Urothelium cell line (cell line): Measurements from ENCODE around the gene ELP6.
"Not testable (repeated sequence)": the region's sequence is repeated elsewhere in the genome, so short reads cannot be mapped to it uniquely, and the experiment has no call there.

Experiments
- DNase-seq: peaks from one replicate; pipeline ENCODE4 v3.0.0; 2011; ENCODE audit warnings: low spot score, mixed read lengths
- FAIRE-seq: peaks from 2 replicates; lab custom pipeline; 2011; peaks lifted over from hg19 to GRCh38; lab: Jason Lieb, UNC

Gene ELP6

DNA sequence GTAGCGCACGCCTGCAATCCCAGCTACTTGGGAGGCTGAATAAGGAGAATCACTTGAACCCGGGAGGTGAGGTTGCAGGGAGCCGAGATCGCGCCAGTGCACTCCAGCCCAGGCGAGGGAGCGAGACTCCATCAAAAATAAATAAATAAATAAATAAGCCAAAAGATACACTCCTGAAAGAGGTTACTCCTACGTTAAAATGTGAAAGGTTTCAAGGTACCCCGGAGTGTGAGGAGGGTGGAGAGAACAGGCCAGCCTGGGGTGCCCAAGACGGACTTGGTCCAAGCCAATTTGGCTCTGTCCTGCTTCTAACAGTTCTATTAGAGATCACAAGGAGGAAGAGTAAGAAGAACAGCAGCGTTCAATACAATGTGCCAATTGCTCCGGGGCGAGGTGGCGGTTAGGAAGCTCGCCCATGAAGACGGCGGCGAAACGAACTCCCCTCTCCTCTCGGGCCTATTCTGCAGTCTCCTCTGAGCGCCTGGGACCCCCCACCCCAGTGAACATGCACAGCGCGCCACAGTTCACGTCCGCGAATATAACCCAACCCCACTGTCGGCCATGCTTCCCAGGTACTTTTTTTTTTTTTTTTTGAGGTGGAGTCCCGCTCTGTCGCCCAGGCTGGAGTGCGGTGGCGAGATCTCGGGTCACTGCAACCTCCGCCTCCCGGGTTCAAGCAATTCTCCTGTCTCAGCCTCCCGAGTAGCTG is 942 bp downstream of the ELP6 start:
- FAIRE-seq (no peak), DNase-seq (peak; percentile 27)

DNA sequence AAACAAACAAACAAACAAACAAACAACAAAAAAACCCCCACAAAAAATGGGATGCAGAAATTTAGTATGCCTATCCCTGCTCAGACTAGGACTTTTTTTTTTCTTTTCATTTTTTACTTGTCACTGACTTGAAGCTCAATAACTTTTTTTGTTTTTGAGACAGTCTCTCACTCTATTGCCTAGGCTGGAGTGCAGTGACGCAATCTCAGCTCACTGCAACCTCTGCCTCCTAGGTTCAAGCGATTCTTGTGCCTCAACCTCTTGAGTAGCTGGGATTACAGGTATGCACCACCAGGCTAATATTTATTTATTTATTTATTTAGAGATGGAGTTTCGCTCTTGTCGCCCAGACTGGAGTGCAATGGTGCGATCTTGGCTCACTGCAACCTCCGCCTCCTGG is 8.2 kb downstream of the ELP6 start:
- DNase-seq, FAIRE-seq: not testable (repeated sequence)

DNA sequence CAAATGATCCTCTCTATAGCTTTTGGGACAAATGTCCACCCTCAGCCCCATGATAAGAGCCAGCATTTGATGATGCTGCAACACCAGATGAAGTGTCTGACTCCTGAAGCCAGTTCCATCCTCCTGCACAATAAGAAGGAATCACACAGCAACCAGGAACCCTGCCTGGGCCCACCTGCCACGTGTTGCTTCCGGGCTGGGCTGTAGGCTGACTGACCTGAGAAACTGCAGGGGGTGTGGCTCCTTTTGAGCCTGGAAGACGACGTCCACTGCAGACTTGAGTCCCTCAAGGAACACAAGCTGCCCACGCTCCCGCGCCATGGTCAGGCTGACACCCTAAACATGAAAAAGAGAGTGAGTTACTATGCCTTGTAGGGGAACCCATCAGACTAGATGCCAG is 9.4 kb downstream of the ELP6 start:
- DNase-seq (no peak), FAIRE-seq (no peak)

DNA sequence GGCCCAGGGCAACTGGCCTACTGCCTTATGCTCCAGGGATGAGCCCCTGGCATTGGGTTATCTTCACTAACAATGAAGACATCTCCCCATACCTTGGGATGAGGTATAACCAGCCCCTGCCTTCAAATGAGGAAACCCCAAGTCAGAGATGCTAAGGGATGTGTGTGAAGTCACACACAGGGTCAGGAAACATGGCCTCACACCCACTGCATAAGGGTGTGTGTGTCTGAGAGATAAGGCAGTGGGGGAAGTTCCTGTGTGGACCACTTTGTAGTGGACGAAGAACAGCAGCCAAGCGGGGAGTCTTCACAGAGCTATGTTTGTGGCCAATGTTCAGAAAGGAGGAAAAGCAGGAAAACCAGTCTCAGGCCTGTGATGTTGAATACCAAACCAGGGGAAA is 10.5 kb downstream of the ELP6 start:
- DNase-seq: no peak
- no peak for FAIRE-seq

DNA sequence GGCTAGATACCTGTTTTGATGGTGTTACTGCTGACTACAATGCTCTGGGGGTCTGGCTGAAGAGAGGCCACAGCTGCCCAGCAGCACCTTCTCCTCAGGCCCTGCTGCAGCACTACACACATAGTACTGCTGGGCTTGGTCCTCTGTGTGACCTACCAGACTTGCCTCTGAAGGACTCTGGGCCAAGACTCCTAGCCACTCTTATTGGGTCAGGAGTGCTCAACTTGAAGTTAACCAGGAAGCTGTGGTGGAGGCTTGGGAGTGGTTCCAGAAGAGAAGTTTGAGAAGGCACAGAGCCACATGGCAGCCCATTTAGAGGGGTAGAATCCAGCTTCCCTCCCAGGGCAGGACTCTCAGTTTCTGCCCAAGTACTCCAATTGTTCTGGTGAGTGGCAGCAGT is 16.6 kb downstream of the ELP6 start:
- no peak for FAIRE-seq

DNA sequence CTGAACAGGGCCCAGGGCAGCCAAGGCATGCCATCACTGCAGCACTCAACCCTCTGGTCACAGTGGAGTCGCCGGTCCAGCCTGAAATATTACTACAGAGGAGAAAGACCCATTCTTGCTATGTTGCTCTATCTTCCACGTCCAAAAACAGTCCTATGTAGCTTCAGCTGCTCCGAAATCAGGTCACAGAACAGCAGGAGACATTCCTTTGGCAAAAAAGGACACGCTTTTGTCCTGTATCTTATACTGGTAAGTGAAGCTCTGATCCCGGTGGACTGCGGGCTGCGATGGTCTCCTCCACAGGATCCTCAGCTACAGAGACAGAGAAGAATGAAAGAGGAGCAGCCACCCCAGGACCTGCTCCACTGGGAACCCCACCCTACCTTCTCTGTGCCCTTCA is 17.6 kb downstream of the ELP6 start:
- FAIRE-seq: no peak
- DNase-seq: no peak

More for the DNA sequence above, 16.6 kb downstream of the ELP6 start:
- DNase-seq: no peak

DNA sequence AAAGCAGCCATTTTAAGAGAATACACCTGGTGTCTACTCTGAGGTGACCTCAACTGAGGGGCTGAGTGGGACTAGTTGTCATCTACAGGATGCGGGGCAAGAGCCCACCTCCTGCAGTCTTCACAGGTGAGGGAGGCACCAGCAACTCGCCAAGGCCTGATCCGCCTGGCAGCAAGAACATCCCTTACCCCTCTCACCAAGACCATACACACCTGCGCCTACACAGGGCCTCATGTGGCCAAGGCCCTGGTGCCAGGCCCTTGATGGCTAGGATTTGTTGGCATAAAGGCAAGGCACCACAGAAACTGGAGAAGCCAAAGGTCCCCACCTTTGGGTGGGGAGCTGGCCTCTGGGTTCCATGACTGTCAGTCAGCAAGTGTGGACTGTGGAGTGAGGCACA is 18.4 kb downstream of the ELP6 start:
- no peak for DNase-seq
- FAIRE-seq: no peak

DNA sequence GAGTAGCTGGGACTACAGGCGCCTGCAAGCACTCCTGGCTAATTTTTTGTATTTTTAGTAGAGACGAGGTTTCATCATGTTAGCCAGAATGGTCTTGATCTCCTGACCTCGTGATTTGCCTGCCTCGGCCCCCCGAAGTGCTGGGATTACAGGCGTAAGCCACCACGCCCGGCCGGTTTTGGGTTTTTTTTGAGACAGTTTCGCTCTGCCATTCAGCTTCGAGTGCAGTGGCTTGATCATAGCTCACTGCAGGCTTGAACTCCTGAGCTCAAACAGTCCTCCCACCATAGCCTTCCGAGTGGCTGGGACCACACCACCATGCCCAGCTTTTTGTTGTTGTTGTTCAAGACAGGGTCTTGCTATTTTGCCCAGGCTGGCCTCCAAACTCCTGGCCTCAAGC is 21.7 kb downstream of the ELP6 start:
- no peak for FAIRE-seq
- DNase-seq: no peak

DNA sequence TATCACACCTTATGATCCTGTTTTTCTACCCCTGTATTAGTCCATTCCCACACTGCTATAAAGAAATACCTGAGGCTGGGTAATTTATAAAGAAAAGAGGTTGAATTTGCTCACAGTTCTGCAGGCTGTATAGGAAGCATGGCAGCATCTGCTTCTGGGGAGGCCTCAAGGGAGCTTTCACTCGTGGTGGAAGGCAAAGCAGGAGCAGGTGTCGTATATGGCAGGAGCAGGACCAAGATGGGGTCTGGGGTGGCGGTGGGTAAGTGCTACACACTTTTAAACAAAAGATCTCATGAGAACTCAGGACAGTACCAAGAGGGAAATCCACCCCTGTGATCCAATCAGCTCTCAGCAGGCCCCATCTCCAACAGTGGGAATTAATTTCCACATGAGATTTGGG is 22.3 kb downstream of the ELP6 start:
- no peak for DNase-seq
- no peak for FAIRE-seq

DNA sequence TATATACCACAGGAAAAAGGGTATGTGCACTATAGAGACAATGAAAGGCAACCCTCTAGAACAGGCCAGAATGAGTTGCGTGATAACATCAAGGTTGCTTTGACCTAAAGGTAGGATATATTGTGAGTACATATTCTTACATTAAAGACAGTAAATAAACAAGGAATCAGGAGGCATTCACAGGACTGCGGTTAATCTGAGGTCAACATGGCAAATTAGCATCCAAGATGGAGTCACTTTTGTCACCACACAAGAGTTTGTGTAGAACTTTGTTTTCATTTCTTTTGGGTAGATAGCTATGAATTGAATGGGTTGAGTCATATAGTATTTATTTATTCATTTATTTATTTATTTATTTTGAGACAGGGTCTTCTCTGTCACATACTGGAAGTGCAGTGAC is 26.2 kb downstream of the ELP6 start:
- FAIRE-seq (no peak), DNase-seq (no peak)

DNA sequence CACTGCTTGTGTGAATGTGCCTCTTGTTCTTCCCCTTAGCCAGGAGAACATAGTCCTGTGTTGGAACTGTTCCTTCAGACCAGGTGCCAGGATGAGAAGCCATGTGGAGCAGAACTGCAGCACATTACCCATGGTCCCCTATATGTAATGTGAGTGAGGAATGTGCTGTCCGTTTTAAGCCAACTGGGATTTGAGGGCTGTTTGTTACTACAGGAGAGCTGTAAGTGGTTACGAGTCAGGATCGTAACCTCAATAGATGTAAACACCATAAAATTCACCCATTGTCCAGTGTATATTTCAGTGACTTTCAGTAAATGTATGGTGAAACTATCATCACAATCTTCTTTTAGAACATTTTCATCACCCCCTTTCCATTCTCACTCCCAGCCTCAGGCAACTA is 27.7 kb downstream of the ELP6 start:
- DNase-seq: no peak
- FAIRE-seq: no peak

DNA sequence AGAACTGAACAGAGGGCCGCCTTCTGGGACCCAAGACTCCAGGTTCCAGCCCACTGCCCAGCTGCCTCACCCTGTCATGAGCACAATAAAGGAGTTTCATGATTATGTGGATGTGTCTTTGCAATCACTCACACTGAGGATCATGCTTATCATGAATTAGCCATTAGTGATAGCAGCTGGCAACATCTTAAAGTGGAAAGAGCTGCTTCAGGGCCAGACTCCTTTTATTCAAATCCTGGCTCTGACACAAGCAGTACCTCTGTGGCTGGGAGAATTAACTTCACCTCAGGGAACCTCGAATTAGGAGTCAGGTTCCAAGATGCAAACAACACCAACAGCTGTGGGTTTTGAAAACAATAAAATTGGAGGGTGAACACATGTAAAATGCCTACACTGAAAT is 31.1 kb downstream of the ELP6 start:
- FAIRE-seq (no peak), DNase-seq (no peak)

DNA sequence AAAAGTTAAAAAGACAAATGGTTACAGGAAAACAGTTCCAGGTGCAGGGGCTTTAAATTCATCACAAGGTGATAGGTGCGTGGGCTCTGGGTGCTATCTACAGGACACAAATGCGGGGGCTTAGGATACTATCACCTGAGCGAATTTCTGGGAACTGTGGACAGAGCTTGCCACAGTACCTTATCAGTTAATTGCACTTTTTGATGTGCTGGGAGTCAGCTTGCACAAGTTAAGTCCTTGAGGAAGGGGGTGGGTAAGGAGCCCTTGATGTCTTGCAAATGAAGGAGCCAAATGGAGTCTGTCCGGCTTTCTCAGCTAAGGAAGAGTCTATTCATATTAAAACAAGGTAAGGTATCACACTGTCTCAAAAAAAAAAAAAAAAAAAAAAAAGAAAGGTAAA is 31.7 kb downstream of the ELP6 start:
- not testable (repeated sequence) for DNase-seq

DNA sequence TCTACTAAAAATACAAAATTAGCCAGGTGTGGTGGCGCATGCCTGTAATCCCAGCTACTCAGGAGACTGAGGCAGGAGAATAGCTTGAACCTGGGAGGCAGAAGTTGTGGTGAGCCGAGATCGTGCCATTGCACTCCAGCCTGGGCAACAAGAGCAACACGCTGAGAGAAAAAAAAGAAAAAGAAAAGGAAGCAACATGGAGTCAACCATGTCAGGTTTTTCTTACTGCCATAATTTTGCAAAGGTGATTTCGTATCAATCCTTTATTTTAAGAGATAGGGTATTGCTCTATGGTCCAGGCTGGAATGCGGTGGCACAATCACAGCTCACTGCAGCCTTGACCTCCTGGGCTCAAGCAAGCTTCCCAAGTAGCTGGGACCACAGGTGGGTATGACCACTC is 33.2 kb downstream of the ELP6 start:
- not testable (repeated sequence) for DNase-seq

More for the DNA sequence above, 31.7 kb downstream of the ELP6 start:
- not testable (repeated sequence) for FAIRE-seq

DNA sequence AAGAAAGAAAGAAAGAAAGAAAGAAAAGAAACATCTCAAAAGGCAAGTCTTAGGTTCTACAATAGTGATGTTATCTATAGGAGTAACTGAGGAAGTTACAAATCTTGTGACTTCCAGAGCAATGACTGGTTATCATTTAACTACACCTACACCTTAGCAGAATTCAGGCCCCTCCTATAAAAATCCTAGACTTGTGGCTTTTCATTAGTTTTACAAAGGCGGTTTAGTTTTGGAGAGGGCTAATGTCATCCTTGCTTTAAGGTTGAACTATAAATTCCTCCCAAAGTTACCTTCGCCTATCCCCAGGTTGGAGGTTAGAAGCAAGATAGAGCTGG is 33.7 kb downstream of the ELP6 start:
- DNase-seq: no peak
- no peak for FAIRE-seq

More for the DNA sequence above, 33.2 kb downstream of the ELP6 start:
- FAIRE-seq: not testable (repeated sequence)

DNA sequence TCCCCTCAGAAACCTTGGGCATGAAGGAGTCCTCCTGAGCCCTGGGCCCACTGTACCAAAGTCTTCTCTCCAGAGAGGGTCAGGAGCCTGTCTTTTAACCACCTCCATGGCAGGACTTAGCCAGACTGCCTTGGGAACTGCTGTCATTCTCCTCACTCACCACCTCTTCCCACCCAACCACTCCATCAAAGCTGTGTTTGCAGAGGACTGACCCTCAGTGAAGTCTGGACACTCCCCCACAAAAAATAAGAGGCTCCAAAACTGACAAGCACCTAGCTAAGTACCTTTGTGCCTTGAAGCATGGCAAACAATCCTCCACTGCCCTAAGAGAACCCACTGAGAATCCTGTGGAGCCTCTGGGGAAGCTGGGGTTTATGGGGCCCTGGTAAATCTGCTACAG is 35.5 kb downstream of the ELP6 start:
- FAIRE-seq: no peak
- no peak for DNase-seq

DNA sequence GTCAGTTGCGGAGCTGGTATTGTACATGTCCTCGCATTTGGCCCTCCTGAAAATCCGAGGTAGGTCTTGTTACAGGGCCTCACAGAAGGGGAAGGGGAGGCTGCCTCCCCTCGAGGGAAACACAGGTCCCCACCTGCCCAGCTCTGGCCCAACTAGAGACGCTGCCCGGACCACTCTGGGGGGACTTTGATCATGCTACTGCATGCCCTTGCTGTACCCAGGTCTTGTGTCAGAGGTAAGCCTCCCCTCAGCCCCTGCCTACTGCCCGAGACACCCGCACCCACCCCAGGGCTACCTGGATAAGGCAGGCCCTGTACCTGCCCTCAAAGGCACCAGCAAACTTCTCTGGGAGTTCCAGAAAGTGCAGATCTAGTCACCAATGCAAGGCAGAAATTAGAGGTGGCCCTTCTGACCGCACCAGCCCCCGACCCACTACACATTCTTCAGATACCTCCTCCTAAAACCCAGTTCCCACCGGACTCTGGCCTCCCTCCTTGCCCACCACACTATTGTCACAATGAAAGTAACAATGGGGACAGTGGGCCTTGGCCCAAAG is 36.8 kb downstream of the ELP6 start:
- DNase-seq: no peak
- FAIRE-seq: no peak

DNA sequence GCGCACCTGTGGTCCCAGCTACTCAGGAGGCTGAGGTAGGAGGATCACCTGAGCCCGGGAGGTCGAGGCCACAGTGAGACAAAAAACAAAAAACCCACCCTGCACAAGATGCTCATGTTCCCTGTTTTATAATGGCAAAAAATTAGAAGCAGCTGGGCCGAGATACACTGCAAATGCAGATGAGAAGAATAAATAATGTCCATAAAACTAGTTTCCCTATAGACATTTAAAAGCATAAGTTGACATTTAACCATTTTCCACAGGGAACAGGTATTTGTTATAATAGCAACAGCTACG is 37.2 kb downstream of the ELP6 start:
- DNase-seq (no peak), FAIRE-seq (no peak)

DNA sequence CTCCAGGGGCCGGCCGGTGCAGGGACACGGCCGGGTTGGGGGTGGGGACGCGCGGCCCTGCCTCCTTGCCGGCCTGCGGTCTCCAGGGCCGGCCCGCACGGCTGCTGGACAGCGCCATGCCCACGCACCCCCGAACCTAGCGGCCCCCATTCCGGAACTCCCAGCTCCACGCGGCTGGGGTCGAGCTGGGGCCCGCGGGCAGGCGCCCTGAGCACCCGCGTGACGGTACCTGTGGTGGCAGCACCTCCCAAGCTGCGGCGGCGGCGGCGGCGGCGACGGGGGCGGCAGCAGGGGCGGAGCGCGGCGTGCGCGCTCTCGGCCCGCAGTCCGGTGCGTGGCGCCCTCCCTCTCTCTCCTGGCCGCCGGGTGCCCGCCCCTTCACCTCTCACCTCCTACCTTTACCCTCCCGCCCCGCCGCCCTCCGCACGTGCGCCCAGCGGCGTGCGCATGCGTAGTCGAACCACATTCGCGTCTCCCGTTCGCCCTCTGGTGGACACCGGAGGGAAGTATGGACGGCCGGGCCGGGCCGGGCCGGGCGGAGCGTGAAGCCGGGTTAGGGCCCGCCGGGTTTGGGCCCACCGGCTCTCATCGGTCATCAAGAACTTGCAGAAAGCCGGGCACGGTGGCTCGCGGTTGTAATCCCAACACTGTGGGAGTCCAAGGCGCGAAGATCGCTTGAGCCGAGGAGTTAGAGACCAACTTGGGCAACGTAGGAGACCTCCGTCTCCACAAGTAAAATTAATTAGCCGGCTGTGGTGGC is 37.8 kb downstream of the ELP6 start, which contains the start of gene SCAP:
Gene SCAP (minus strand): TSS at position 372 of the 760 bp plus-strand sequence. CDS start 32,948 bp downstream, outside the sequence.
- peak; percentile 97 for DNase-seq
- peak; percentile 94 for FAIRE-seq

DNA sequence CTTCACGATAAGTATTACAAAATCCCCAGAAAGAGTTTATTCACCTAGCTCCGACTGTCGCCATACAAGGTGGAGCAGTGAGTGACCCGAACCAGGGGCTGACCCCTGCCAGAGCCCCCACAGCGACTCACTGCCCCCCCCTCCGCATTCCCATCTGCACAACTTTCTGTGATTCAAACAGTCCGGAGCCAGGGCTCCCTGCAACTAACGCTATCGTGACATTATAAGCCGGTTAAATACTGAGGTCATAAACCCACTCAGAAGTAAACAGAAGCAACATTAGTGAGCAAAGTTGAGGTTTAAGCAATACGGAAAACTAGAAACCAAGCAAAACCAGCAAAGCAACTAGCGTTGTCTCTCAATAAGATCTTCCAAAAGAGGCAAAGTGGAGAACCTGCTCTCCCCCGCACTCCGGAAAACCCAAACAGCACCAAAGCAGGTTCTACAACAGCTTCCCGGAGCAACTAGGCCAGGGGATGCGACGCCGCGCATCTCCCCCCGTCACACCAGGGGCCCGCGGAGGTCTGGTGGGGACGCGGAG is 38.4 kb downstream of the ELP6 start:
- no peak for FAIRE-seq
- no peak for DNase-seq

DNA sequence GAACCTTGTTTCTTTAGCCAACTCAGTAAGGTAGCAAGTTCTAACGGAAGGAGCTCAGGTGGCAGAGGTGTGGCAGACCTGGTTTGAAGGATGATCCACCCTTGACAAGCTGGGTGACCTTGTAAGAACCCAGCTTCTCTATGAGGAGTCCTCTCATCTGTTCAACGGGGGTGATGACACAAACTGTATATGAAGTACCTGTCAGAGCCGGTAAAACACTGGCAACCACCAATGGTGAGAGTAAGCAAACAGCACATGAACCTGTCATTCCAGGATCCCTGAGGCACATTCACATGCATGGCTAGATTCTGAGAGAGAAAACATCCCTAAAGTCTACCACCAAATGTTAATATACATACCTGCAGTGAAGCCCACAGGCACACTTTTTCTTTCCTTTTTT is 40.1 kb downstream of the ELP6 start:
- no peak for FAIRE-seq

DNA sequence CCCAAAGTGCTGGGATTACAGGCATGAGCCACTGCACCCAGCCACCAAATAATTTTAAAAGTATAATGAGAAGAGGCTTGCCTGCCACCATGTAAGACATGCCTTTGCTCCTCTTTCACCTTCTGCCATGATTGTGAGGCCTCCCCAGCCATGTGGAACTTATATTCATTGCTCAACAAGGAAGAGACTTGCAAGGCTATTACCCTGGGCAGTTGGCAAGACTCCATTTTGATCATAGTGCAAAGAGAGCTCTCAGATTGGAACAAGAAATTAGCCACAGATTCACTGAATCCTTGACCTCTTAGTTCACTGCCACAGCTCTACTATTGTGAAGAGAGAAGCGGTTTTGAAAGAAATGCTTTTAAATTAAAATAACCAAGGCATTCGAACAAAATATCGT is 43.9 kb downstream of the ELP6 start:
- no peak for FAIRE-seq
- no peak for DNase-seq

More for the DNA sequence above, 40.1 kb downstream of the ELP6 start:
- no peak for DNase-seq
